Stomach (tissue), 9 donors: Measurements from ENCODE around the gene GSTO1. TPM values are rescaled to one million over a fixed set of nuclear protein-coding genes. Genes with fewer than 3 reads are reported as not detected.

Experiments used
- DNase-seq, 2 donors: peaks; one replicate each; pipeline versions ENCODE4 v3.0.0 to v3.0.0-alpha.2; 2013 to 2019
- H3K27ac ChIP-seq, 5 donors: fragments of 200-600 bp in 4 of 5; sonication (generic) in 4 of 5; one replicate each; pipeline ENCODE4 v1.5.1; 2013 to 2019; ENCODE audit warnings: mild to moderate bottlenecking in 1 of 5, moderate library complexity in 1 of 5
- H3K27me3 ChIP-seq, 3 donors: fragments of 200-600 bp; sonication (generic); one replicate each; pipeline ENCODE4 v1.5.1; 2017 to 2019; ENCODE audit warnings: mixed run types in 1 of 3
- H3K36me3 ChIP-seq, 4 donors: fragments of 200-600 bp; sonication (generic); 1 replicate in 3 of 4; 2 replicates in 1 of 4; pipeline ENCODE4 v1.5.1; 2016 to 2019
- H3K4me1 ChIP-seq, 4 donors: fragments of 200-600 bp; sonication (generic); one replicate each; pipeline ENCODE4 v1.5.1; 2016 to 2019
- H3K4me3 ChIP-seq, 4 donors: fragments of 200-600 bp; sonication (generic) in 3 of 4; one replicate each; pipeline ENCODE4 v1.5.1; 2016 to 2019; ENCODE audit warnings: mild to moderate bottlenecking in 1 of 4
- H3K9me3 ChIP-seq, 4 donors: fragments of 200-600 bp; sonication (generic); one replicate each; pipeline ENCODE4 v1.5.1; 2016 to 2019
- CTCF ChIP-seq, 7 experiments: fragments of 450-650 bp in 4 of 7; fragments of 200-600 bp in 3 of 7; sonication (generic) in 3 of 7; IDR thresholded peaks; one replicate each; pipeline ENCODE4 v1.5.1; 2016 to 2019; ENCODE audit warnings: antibody characterized with exemption in 7 of 7, control low read depth in 2 of 7, mild to moderate bottlenecking in 1 of 7
- EP300 ChIP-seq: sonication (generic); formaldehyde crosslinking; IDR thresholded peaks from one replicate; pipeline ENCODE4 v1.6.1; 2017; ENCODE audit warnings: antibody characterized with exemption
- POLR2A ChIP-seq, 4 donors: fragments of 450-650 bp; IDR thresholded peaks; one replicate each; pipeline ENCODE4 v1.6.1; 2016; ENCODE audit warnings: antibody characterized with exemption in 4 of 4, control low read depth in 2 of 4, mild to moderate bottlenecking in 1 of 4, moderate library complexity in 1 of 4
- POLR2AphosphoS5 ChIP-seq, 3 donors: sonication (generic); formaldehyde crosslinking; IDR thresholded peaks; one replicate each; pipeline ENCODE4 v1.6.1; 2016; ENCODE audit warnings: antibody characterized with exemption in 3 of 3
- WGBS, 5 donors: extraction: QIAGEN DNeasy Blood & Tissue Kit in 3 of 5; methylation state at CpG; one replicate each; pipeline versions ENCODE4 v1.1.5 to v1.1.7; 2013 to 2018; 5-methylcytosine and 5-hydroxymethylcytosine counted together
- intact Hi-C: fragments of 100-400 bp; cut with DNase I; formaldehyde crosslinking; loops from one replicate; pipeline ENCODE4 v1.15.1; 2023; ENCODE audit warnings: low total_unique reads
- polyA plus RNA-seq, 3 donors: library from polyadenylated mRNA; stranded (reverse); fragments of 200-250 nt; gene quantifications; one replicate each; pipeline ENCODE4 v1.2.3, GENCODE V29; 2013
- total RNA-seq, 5 donors: library from RNA; depleted of rRNA; stranded (reverse); fragments of >200 nt; gene quantifications; one replicate each; pipeline versions ENCODE4 v1.1.0 to v1.2.3, GENCODE V29; 2014 to 2016
- donor health status: healthy with polysubstance abuse.
- donor health status: Bipolar disorder and iron deficiency.
- donor health status: healthy.

The GSTO1 gene
- total and polyA plus RNA-seq, 8 donors = 9.8 to 192 (median 76.4) TPM

- H3K27me3 ChIP-seq = no peaks in the 10 kb centered on the region
- H3K27ac ChIP-seq = peak overlapping the region in 2 of 5 donors; percentile 9 to 70
- H3K36me3 ChIP-seq = peaks cover 39 to 100% (median 89%) of the 10 kb centered on the region in 4 donors
- H3K4me3 ChIP-seq = no peak overlapping the region
- H3K4me1 ChIP-seq = peaks cover 15 to 95% (median 38%) of the 10 kb centered on the region in 4 donors
- 75 to 85% (median 82%) methylated on average over 5 of the region's 5 CpGs for WGBS, 5 donors
- intact Hi-C loops = no loop called here
- TF ChIP-seq POLR2AphosphoS5 (IDR thresholded peaks at IDR 0.05) = no peak
- no peak for TF ChIP-seq POLR2A (IDR thresholded peaks at IDR 0.05)
- TF ChIP-seq EP300 = no peak
- no peak for TF ChIP-seq CTCF (IDR thresholded peaks at IDR 0.05)
- DNase-seq = no peak
- no peaks in the 10 kb centered on the region for H3K9me3 ChIP-seq
Measured at GRCh38 chr10:104262055-104262454, 7.4 kb downstream of the GSTO1 start.

GRCh38 chr10:104264783-104265182 is 10.1 kb downstream of the GSTO1 start:
- no peak overlapping the region for H3K4me3 ChIP-seq
- WGBS, 5 donors = 83 to 93% (median 91%) methylated on average over 5 of the region's 5 CpGs
- H3K27ac ChIP-seq = no peak overlapping the region
- DNase-seq = no peak
- no peaks in the 10 kb centered on the region for H3K27me3 ChIP-seq
- H3K36me3 ChIP-seq = peaks cover 37 to 86% (median 79%) of the 10 kb centered on the region in 4 donors
- intact Hi-C loops = no loop called here
- no peaks in the 10 kb centered on the region for H3K9me3 ChIP-seq
- peaks cover 19 to 88% (median 40%) of the 10 kb centered on the region in 4 donors for H3K4me1 ChIP-seq
- TF ChIP-seq POLR2A (IDR thresholded peaks at IDR 0.05) = no peak
- no peak for TF ChIP-seq POLR2AphosphoS5 (IDR thresholded peaks at IDR 0.05)
- TF ChIP-seq EP300 = no peak
- no peak for TF ChIP-seq CTCF (IDR thresholded peaks at IDR 0.05)

GRCh38 chr10:104267721-104268404 is 13.2 kb downstream of the GSTO1 start:
- no peak for DNase-seq
- Histone ChIP-seq H3K4me1 (peaks cover 13 to 57% (median 21%) of the 10 kb centered on the region in 4 donors), H3K4me3 (peak overlapping the region; percentile 76 to 90 (median 86)), H3K36me3 (peaks cover 22 to 55% (median 48%) of the 10 kb centered on the region in 4 donors), H3K27ac (peak overlapping the region in 4 of 5 donors; percentile 92 to 94 (median 94)), H3K9me3 (no peaks in the 10 kb centered on the region), H3K27me3 (no peaks in the 10 kb centered on the region)
- TF ChIP-seq CTCF (IDR thresholded peaks at IDR 0.05) = no peak
- intact Hi-C loops = no loop called here
- WGBS, 5 donors = 86 to 95% (median 90%) methylated on average over 14 of the region's 14 CpGs

- peak overlapping the region; percentile 76 to 90 (median 86) for H3K4me3 ChIP-seq
- peaks cover 13 to 52% (median 21%) of the 10 kb centered on the region in 4 donors for H3K4me1 ChIP-seq
- no peak for DNase-seq
- no peaks in the 10 kb centered on the region for H3K27me3 ChIP-seq
- WGBS, 5 donors = 3 to 7% (median 5%) methylated on average over 10 of the region's 10 CpGs
- no peaks in the 10 kb centered on the region for H3K9me3 ChIP-seq
- peaks cover 22 to 50% (median 45%) of the 10 kb centered on the region in 4 donors for H3K36me3 ChIP-seq
- peak overlapping the region; percentile 92 to 96 (median 94) for H3K27ac ChIP-seq
- intact Hi-C loops = no loop called here
- TF ChIP-seq CTCF (IDR thresholded peaks at IDR 0.05) = no peak
Measured at GRCh38 chr10:104268405-104268712, 13.7 kb downstream of the GSTO1 start.
